Fibroblast of gingiva (primary cell): ENCODE data around the gene EMP3.
A peak's percentile ranks its signal among the peaks of the same experiment; 100 is the strongest.

ENCODE experiments used
- DNase-seq: peaks from one replicate; pipeline ENCODE4 v3.0.0-alpha.2; 2011; ENCODE audit warnings: low read depth

EMP3 gene

GRCh38 chr19:48318286-48318987, 6.9 kb upstream of the EMP3 start:
- no peak for DNase-seq

GRCh38 chr19:48319647-48320541, 5.5 kb upstream of the EMP3 start:
- DNase-seq, result peak; percentile 68

GRCh38 chr19:48321372-48321621, 4.1 kb upstream of the EMP3 start:
- DNase-seq, result peak; percentile 77

GRCh38 chr19:48321622-48322591, 3.4 kb upstream of the EMP3 start:
- DNase-seq, result peak; percentile 99

- DNase-seq, result no peak
Measured at GRCh38 chr19:48329167-48329891, 4.0 kb downstream of the EMP3 start.

- no peak for DNase-seq
Measured at GRCh38 chr19:48330012-48330681, 4.8 kb downstream of the EMP3 start.

- no peak for DNase-seq
Measured at GRCh38 chr19:48332351-48332661, 7.0 kb downstream of the EMP3 start.

GRCh38 chr19:48332662-48333466, 7.5 kb downstream of the EMP3 start:
- DNase-seq, result peak; percentile 94

- peak; percentile 91 for DNase-seq
Measured at GRCh38 chr19:48333467-48334384, 8.4 kb downstream of the EMP3 start.

GRCh38 chr19:48338253-48338755, 13.0 kb downstream of the EMP3 start:
- no peak for DNase-seq

GRCh38 chr19:48338802-48339503, 13.6 kb downstream of the EMP3 start:
- no peak for DNase-seq

GRCh38 chr19:48340995-48341394, 15.6 kb downstream of the EMP3 start:
- no peak for DNase-seq

- DNase-seq, result no peak
Measured at GRCh38 chr19:48341515-48342413, 16.4 kb downstream of the EMP3 start.

GRCh38 chr19:48342414-48342738, 17.0 kb downstream of the EMP3 start:
- DNase-seq, result no peak

- DNase-seq, result no peak
Measured at GRCh38 chr19:48342841-48343540, 17.6 kb downstream of the EMP3 start.

GRCh38 chr19:48344892-48345291, 19.5 kb downstream of the EMP3 start:
- DNase-seq, result no peak

- DNase-seq, result no peak
Measured at GRCh38 chr19:48346191-48346590, 20.8 kb downstream of the EMP3 start.
